Medulla oblongata (tissue), 1 donor: Measurements from ENCODE around the gene OXSR1.
"Not testable (repeated sequence)": the region's sequence is repeated elsewhere in the genome, so short reads cannot be mapped to it uniquely, and the experiment has no call there.

Experiments
- DNase-seq: peaks from one replicate; pipeline ENCODE4 v3.0.0-alpha.2; 2015; ENCODE audit errors: extremely low spot score

The OXSR1 gene

DNA sequence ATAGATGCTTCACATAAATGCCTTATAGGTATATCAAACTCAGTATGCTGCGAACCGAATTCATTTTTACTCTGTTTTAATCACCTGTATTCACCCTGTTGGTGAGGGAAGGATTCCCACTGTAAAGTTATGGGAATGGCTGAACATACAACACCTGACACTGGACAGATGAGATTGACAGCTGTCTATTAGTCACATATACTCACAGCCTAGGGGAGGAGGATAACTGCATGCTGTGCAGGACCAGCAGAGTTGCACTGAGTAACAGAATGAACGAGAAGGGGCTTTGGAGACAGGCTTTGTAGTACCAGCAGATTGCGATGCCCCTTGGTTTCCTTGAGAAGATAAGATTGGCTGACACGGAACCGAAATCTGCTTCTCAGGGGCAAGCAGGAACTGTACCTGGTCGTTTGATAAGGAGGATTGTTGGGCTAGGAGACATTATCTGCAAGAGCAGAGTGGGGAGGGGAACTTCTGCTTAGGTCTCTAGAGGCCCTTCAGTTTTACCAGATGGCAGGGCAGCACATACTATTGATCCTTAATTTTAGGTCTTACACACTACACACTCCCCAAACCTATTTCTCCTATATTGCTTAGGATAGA is 56.8 kb downstream of the OXSR1 start:
- no peak for DNase-seq

GRCh38 chr3:38224357-38224756 is 59.0 kb downstream of the OXSR1 start:
- no peak for DNase-seq

DNA sequence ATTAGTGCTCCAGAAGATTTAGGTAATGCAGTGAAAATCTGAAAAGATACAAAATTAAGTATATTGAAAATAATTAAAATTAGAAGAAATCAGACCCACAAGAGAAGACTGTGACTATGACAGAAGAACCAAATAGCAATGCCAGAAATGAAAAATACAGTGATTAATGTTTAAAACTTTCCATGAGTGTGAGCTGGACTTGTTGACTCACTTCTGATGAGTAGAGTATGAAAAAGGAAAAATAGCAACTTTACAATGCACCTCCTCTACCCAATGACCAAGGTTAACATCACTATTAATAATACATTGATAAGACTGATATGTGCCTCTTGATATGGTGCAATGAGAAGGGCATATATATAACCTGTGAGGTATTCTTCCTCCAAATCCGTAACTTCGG is 60.9 kb downstream of the OXSR1 start:
- no peak for DNase-seq

- no peak for DNase-seq
Observed at GRCh38 chr3:38227989-38228388, 62.7 kb downstream of the OXSR1 start.

DNA sequence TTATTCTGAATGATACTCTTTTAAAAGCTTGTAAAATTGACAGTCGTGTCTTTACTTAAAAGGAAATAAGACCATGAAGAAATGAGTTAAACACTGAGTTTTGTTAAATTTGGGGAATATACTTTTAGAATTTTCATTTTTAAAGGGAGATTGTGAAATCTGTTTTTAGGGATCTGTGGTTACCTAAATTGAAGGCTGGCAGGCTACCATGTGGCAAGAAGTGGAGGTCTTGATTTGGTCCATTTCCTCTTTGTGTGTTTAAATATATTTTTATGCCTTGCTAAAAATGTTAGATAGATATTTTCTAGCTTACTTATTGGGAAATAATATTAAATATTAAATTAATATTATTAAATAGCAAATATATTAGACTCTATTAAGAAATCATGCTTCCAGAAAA is 63.7 kb downstream of the OXSR1 start:
- DNase-seq: no peak

DNA sequence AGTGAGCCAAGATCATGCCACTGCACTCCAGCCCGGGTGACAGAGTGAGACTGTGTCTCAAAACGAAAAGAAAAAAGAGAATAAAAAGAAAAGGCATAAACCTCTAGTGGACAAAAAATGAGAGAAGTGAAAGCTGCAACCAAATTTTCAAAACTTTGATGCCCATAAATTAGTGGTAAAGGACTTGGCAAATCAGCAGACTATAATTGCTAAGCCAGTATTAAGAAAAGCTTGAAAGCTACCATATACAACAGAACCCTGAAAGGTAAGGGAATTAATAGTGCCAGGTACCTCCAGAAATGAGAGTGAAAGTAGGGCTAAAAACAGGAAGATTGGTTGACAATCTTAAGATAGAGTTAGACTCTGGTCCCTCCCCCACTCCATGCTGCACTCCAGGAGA is 67.4 kb downstream of the OXSR1 start:
- no peak for DNase-seq

DNA sequence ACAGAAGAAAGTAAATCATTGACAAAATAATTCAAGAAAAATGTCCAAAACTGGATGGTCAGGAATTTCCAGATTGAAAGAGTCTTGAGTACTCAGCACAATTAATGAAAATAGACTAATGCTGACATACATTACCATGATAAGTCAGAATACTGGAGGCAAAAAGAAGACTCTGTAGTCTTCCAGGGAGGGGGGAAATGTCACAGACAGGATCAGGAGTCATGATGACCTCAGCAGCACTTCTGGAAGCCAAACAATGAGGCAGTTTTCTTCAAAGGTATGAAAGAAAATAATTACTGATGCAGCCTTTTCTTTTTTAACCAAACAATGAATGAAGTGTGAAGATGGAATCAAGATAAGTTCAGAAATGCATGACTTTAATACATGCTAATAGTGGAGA is 70.1 kb downstream of the OXSR1 start:
- no peak for DNase-seq

DNA sequence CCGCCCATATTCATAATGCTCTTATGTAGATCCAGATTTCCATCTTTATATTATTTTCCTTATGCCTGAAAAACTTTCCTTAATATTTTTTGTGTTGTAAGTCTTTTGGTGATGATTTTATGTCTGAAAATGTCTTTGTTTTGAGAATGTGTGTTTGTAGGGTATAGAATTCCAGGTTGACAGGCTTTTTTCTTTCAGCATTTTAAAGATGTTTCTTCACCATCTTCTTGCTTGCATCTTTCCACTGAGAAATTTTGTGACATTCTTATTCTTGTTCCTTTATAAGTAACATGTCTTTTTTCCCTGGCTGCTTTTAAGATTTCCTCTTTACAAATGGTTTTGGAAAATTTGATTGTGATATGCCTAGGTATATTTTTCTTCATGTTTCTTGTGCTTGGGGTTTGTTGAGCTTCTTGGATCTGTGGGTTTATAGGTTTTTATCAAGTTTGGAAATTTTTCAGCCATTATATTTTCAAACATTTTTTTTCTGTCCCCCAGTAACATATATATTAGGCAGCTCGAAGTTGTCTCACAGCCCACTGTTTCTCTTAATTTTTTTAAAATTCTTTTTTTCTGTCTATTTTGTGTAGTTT is 73.2 kb downstream of the OXSR1 start:
- DNase-seq: no peak

DNA sequence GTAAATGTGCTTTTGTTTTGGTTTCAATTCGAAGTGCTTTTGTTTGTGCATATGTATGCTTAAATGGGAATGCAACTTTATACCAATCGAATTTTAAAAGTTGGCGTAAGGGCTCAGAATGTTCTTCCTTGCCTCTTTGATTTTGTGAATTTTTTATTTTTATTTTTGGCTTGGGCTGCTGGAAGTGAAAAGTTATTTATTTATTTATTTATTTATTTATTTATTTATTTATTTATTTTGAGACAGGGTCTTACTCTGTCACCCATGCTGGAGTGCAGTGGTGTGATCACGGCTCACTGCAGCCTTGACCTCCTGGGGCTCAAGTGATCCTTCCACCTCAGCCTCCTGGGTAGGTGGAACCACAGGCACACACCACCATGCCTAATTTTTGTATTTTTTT is 77.5 kb downstream of the OXSR1 start:
- DNase-seq: not testable (repeated sequence)

GRCh38 chr3:38245930-38246329 is 80.6 kb downstream of the OXSR1 start:
- no peak for DNase-seq

- peak; percentile 64 for DNase-seq
Observed at GRCh38 chr3:38247366-38248035, 82.2 kb downstream of the OXSR1 start.

GRCh38 chr3:38250198-38250597 is 84.9 kb downstream of the OXSR1 start:
- DNase-seq: no peak

GRCh38 chr3:38251197-38251596 is 85.9 kb downstream of the OXSR1 start:
- DNase-seq: no peak

DNA sequence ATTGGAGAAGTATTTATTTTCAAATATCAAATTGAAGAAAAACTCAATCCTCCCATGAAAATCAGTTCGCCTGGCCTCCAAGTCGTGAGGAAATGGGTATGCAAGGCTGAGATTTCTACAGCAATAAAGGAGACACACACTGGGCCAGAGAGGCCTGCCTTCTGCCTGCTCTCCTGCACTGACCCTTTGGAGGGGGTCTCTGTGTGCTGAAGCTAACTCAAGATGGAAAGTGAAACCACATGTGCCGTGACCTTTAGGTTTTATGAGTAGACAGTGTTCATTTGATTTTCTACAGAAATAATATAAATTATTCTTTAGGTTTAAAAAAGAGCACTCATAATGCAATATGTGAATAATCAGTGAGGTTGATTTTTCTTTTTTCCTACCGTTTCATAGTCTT is 88.4 kb downstream of the OXSR1 start:
- no peak for DNase-seq

GRCh38 chr3:38254872-38255271 is 89.5 kb downstream of the OXSR1 start:
- DNase-seq: no peak

DNA sequence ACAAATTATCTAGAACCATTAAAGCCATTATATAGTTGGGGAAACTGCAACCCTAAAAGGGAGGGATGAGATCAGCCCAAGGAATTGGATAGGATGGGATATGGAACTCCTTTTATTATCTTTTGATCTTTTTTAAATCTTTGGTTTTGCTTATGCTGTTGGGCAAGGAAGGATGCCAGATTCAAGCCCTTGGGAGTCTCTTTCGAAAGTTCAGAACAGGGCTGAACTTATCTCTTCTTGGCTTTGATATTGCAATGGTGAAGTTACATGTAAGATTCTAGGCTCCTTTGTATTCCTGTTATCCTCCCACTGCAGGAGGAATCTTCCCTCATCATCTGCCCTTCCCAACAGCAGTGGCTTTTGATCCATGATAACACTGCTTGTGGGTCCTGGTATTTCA is 90.3 kb downstream of the OXSR1 start:
- no peak for DNase-seq

- DNase-seq: no peak
Observed at GRCh38 chr3:38257583-38257982, 92.2 kb downstream of the OXSR1 start.

DNA sequence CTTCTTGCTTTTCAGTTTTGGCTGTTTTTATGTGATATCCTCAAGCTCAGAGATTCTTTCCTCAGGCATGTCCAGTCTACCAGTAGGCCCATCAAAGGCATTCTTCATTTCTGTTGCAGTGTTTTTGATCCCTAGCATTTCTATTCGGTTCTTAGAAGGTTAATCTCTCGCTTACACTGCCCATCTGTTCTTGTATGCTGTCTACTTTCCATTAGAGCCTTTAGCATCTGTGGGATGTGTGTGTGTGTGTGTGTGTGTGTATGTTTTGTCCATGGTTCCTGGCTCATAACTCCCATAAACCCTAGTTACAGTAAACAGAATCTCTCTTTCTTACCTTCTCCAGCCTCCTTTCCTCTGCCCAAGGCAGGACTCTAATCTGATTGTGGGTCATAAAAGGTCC is 95.1 kb downstream of the OXSR1 start:
- DNase-seq: no peak

GRCh38 chr3:38264353-38264771 is 99.0 kb downstream of the OXSR1 start:
- no peak for DNase-seq

- DNase-seq: no peak
Observed at GRCh38 chr3:38264779-38265178, 99.4 kb downstream of the OXSR1 start.

DNA sequence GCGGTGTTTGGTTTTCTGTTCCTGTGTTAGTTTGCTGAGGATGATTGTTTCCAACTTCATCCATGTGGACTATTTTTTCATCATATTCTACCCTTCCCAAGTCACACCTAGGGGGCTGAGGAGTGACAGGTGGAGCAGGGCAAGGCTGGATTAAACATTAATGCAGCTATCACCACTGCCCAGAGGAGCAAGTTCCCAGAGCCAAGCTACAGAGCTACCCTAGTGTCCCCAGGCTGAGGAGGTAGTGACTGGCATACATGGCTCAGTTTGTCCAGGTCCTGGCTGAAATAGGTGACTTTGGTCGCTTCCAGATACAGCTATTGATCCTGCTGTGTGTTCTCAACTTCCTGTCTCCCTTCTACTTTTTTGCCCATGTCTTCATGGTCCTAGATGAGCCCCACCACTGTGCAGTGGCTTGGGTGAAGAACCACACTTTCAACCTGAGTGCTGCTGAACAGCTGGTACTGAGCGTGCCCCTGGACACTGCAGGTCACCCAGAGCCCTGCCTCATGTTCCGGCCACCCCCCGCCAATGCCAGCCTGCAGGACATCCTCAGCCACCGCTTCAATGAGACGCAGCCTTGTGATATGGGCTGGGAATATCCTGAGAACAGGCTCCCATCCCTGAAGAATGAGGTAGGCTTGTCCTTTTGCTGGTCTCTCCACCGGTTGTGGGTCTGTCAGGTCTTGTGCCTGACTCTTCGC is 100.4 kb downstream of the OXSR1 start, which contains the start of gene SLC22A13:
Gene SLC22A13 (plus strand): TSS at position 209 of the 704 bp plus-strand sequence. CDS start 49 bp downstream, at position 258.
- no peak for DNase-seq

DNA sequence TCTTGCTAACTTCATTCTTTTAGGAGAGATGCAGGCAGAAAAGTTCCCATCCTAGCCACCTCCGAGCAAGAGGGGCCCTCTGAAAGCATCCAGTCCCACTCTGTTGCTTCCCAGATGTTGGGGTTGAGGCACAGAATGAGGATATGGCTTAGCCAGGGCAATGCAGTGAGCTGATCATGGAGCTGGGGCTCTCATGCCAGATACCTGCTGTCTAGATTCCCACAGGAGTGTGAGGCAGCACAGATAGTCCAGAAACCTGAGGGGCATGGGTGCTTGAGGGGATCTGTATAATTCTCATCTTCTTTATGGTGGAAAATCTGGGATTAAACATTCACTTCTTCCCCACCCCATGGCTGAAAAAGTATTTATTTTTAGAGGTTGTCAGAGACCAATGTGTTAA is 101.5 kb downstream of the OXSR1 start:
- DNase-seq: no peak

GRCh38 chr3:38267662-38268061 is 102.3 kb downstream of the OXSR1 start:
- no peak for DNase-seq
